Measurements from ENCODE around the gene GID8. TPM values are rescaled to one million over a fixed set of nuclear protein-coding genes. Genes with fewer than 3 reads are reported as not detected.

Gene GID8
- total RNA-seq, 1 experiment from 2014 or later: 35.6 TPM

DNA sequence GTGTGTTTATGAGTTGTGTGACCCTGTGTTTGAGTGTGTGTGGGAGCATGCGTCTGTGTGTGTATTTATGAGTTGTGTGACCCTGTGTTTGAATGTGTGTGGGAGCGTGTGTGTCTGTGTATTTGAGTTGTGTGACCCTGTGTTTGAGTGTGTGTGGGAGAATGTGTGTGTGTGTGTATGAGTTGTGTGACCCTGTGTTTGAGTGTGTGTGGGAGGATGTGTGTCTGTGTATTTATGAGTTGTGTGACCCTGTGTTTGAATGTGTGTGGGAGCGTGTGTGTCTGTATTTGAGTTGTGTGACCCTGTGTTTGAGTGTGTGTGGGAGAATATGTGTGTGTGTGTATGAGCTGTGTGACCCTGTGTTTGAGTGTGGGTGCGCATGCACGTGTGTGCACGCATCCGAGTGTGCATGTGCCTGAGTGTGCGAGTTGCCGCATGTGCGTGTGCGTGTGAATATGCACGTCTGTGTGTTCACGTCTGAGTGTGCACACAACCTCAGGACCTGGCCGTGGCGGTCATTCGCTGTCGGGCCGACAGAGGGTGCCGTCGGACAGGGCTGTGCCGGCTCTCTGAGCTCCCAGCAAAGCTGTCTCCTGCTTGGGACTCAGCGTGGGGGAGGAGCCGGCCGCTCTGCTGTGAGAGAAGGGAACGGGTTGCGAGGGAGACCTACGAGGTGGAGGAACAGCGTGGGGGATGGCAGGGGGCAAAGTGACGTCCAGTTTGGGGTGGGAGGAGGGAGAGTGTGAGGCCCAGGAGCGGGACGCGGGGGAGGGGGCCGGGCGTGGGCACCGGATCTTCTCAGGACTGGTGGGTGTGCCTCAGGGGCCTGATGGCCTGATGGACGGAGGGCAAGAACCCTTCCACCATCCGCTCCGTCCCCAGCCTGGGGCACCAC is 34.2 kb downstream of the GID8 start:
- Histone ChIP-seq H3K9ac (ENCODE audit: low read length) (peak overlapping the region; percentile 39; the same call in 1 of the 2 replicates), H3K36me3 (ENCODE audit: control insufficient read depth in 1 of 2, insufficient read depth in 2 of 2, low read length in 2 of 2) (no peaks in the 10 kb centered on the region), H3K27me3 (ENCODE audit: insufficient read depth, low read length) (no peaks in the 10 kb centered on the region), H3K4me2 (ENCODE audit: low read length) (peak overlapping the region; percentile 80), H2AFZ (ENCODE audit: low read depth, low read length, poor library complexity, severe bottlenecking) (no peak overlapping the region), H3K27ac (ENCODE audit: low read depth, low read length) (no peak overlapping the region; the same call in 1 of the 2 replicates), H3K4me3 (replicated peaks in 1 of 2; ENCODE audit: low read depth in 1 of 2, low read length in 2 of 2) (peak overlapping the region; percentile 35 to 47), H3K9me2 (ENCODE audit: insufficient read depth) (no peaks in the 10 kb centered on the region), H3K4me1 (ENCODE audit: control insufficient read depth in 1 of 2, insufficient read depth in 2 of 2, low read length in 2 of 2) (peaks cover 5 to 10% of the 10 kb centered on the region in 2 experiments; a peak in 3 of 4 replicates), H3K79me2 (ENCODE audit: insufficient read depth, low read length) (no peaks in the 10 kb centered on the region), H4K20me1 (ENCODE audit: insufficient read depth) (no peaks in the 10 kb centered on the region), H3K9me3 (ENCODE audit: control insufficient read depth in 1 of 2, insufficient read depth in 1 of 2, low read depth in 1 of 2, low read length in 2 of 2) (no peaks in the 10 kb centered on the region)
- POLR2A ChIA-PET: interaction anchor here (0.9 to 1.4 kb wide), 3 partner anchors 13 to 302 kb away, joined by 3 to 5 read pairs (median 3); no protein-coding TSS in a partner anchor
- RAD21 ChIA-PET (ENCODE audit: low non-redundant PET in 1 of 2, low total read pairs in 2 of 2, uncharacterized antibody in 2 of 2, unreplicated experiment in 2 of 2): interaction anchor here (0.7 to 1.4 kb wide), 5 partner anchors 37 to 204 kb away, joined by 4 to 13 read pairs (median 6); no protein-coding TSS in a partner anchor
- peak; percentile 63 for DNase-seq (ENCODE audit: low read depth, low spot score)
- CTCF ChIA-PET: interaction anchor here (0.6 to 1.8 kb wide), 13 partner anchors 8 to 243 kb away, joined by 3 to 27 read pairs (median 4); no protein-coding TSS in a partner anchor
- intact Hi-C loops (cut with micrococcal nuclease): loop anchor here (1.0 kb wide), 1 partner anchor 37 kb away; no protein-coding TSS in a partner anchor
- no TSS peak for BruUV-seq (replicated peaks)
- TF ChIP-seq, protein P1, sequence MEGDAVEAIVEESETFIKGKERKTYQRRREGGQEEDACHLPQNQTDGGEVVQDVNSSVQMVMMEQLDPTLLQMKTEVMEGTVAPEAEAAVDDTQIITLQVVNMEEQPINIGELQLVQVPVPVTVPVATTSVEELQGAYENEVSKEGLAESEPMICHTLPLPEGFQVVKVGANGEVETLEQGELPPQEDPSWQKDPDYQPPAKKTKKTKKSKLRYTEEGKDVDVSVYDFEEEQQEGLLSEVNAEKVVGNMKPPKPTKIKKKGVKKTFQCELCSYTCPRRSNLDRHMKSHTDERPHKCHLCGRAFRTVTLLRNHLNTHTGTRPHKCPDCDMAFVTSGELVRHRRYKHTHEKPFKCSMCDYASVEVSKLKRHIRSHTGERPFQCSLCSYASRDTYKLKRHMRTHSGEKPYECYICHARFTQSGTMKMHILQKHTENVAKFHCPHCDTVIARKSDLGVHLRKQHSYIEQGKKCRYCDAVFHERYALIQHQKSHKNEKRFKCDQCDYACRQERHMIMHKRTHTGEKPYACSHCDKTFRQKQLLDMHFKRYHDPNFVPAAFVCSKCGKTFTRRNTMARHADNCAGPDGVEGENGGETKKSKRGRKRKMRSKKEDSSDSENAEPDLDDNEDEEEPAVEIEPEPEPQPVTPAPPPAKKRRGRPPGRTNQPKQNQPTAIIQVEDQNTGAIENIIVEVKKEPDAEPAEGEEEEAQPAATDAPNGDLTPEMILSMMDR (IDR thresholded peaks at IDR 0.05 in 2 of 3, conservative IDR thresholded peaks at IDR 0.05 in 1 of 3; ENCODE audit: borderline replicate concordance in 1 of 3, insufficient read depth in 1 of 3, low read depth in 2 of 3, low read length in 2 of 3): peak; percentile 86 to 91 (median 90)
- TF ChIP-seq SP1 (IDR thresholded peaks at IDR 0.05; ENCODE audit: low read depth) (no peak), POLR2AphosphoS5 (IDR thresholded peaks at IDR 0.05; ENCODE audit: low read depth, low read length) (no peak), RAD21 (IDR thresholded peaks at IDR 0.05; ENCODE audit: low read depth) (peak; percentile 97)
- TF ChIP-seq, protein P2, sequence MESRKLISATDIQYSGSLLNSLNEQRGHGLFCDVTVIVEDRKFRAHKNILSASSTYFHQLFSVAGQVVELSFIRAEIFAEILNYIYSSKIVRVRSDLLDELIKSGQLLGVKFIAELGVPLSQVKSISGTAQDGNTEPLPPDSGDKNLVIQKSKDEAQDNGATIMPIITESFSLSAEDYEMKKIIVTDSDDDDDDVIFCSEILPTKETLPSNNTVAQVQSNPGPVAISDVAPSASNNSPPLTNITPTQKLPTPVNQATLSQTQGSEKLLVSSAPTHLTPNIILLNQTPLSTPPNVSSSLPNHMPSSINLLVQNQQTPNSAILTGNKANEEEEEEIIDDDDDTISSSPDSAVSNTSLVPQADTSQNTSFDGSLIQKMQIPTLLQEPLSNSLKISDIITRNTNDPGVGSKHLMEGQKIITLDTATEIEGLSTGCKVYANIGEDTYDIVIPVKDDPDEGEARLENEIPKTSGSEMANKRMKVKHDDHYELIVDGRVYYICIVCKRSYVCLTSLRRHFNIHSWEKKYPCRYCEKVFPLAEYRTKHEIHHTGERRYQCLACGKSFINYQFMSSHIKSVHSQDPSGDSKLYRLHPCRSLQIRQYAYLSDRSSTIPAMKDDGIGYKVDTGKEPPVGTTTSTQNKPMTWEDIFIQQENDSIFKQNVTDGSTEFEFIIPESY (IDR thresholded peaks at IDR 0.05; ENCODE audit: extremely low read depth, insufficient replicate concordance, low read length): no peak
- ATAC-seq: peak; percentile 95
